Measurements from ENCODE around the gene MYH9.

DNA sequence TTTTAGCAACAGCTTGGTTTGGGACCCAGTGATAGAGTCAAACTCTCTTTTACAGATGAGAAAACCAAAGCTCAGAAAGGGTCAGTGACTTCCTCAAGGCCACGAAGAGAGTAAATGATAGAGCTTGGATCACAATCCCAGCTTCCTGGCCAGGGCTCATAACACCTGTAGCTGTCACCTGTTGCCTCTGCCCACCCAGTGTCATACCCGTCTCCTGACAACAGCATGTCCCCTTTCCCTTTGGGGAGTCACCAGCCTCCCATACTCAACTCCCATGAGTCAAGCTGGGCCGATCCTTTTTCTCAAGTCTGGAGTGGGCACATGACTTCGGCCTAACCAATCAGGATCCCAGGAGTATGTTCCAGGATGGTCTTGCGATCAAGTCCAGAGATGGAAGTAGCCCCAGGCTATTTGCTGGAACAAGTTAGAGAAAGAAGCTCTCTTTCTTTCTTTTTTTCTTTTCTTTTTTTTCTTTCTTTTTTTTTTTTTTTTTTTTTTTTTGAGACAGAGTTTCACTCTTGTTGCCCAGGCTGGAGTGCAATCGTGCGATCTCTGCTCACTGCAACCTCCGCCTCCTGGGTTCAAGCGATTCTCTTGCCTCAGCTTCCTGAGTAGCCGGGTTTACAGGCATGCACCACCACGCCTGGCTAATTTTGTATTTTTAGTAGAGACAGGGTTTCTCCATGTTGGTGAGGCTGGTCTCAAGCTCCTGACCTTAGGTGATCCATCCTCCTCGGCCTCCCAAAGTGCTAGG lies 27.8 kb upstream of the MYH9 start:
- TF ChIP-seq, protein P1, sequence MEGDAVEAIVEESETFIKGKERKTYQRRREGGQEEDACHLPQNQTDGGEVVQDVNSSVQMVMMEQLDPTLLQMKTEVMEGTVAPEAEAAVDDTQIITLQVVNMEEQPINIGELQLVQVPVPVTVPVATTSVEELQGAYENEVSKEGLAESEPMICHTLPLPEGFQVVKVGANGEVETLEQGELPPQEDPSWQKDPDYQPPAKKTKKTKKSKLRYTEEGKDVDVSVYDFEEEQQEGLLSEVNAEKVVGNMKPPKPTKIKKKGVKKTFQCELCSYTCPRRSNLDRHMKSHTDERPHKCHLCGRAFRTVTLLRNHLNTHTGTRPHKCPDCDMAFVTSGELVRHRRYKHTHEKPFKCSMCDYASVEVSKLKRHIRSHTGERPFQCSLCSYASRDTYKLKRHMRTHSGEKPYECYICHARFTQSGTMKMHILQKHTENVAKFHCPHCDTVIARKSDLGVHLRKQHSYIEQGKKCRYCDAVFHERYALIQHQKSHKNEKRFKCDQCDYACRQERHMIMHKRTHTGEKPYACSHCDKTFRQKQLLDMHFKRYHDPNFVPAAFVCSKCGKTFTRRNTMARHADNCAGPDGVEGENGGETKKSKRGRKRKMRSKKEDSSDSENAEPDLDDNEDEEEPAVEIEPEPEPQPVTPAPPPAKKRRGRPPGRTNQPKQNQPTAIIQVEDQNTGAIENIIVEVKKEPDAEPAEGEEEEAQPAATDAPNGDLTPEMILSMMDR (IDR thresholded peaks at IDR 0.05), result no peak
- TF ChIP-seq POLR2A (IDR thresholded peaks at IDR 0.05), result no peak
